ENCODE data around the gene ARGLU1. TPM values are rescaled to one million over a fixed set of nuclear protein-coding genes. Genes with fewer than 3 reads are reported as not detected.

Gene ARGLU1
- total RNA-seq, 1 experiment from 2014 or later, result 31.8 TPM

DNA sequence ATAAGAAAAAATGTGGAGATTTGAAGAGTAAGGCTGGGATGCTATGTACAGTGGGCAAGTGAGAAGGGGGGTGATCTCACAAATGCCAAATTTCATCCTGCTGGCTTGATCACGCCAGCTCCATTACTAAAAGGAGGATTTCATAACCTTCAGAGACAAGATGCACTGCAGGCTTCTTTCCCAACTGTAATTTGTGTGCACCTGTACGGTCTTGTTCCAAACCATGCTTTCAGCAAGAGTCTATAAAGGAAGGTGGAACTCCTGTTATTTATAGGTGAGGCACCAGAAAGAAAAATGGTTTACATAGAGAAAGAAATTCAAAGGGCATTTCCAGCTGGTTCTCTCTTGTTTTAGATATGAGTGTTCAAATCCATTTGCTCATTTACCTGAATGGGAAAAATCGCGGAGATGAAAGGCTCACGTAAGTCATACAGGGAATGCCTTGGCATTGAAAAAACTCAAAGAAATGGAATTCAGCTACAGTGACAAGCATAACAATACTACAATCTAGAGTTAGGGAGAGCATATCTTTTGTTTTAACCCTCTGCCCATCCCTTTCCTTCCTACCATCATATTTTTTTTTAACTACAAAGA, 45.7 kb downstream of the ARGLU1 start:
- Histone ChIP-seq H2AFZ (ENCODE audit: low read length) (no peak overlapping the region), H4K20me1 (ENCODE audit: low read length) (peaks cover 25% of the 10 kb centered on the region; the same call in 1 of the 2 replicates), H3K27ac (ENCODE audit: low read length) (peak overlapping the region; percentile 64), H3K4me3 (ENCODE audit: low read length) (peak overlapping the region; percentile 44; the same call in 1 of the 2 replicates), H3K79me2 (ENCODE audit: low read length) (peaks cover 98% of the 10 kb centered on the region), H3K4me2 (ENCODE audit: low read length) (peak overlapping the region; percentile 74), H3K9me2 (replicated peaks; ENCODE audit: low read length) (no peaks in the 10 kb centered on the region), H3K36me3 (ENCODE audit: low read depth, low read length) (0 out of 2 replicates have a peak, but pooled peaks cover 3% of the 10 kb centered on the region), H3K4me1 (ENCODE audit: insufficient read depth, low read length) (peaks cover 43% of the 10 kb centered on the region), H3K9ac (ENCODE audit: low read length) (no peak overlapping the region), H3F3A (ENCODE audit: low read length, unreplicated experiment) (no peaks in the 10 kb centered on the region), H3K9me3 (ENCODE audit: low read length) (no peaks in the 10 kb centered on the region), H3K27me3 (ENCODE audit: low read length) (no peaks in the 10 kb centered on the region)
- ChIA-PET POLR2A (ENCODE audit: unreplicated experiment) (no interaction called here), CTCF (no interaction called here)
- ATAC-seq (no peak), DNase-seq (no peak)
- intact Hi-C loops (cut with micrococcal nuclease), result no loop called here
- TF ChIP-seq, protein P1, sequence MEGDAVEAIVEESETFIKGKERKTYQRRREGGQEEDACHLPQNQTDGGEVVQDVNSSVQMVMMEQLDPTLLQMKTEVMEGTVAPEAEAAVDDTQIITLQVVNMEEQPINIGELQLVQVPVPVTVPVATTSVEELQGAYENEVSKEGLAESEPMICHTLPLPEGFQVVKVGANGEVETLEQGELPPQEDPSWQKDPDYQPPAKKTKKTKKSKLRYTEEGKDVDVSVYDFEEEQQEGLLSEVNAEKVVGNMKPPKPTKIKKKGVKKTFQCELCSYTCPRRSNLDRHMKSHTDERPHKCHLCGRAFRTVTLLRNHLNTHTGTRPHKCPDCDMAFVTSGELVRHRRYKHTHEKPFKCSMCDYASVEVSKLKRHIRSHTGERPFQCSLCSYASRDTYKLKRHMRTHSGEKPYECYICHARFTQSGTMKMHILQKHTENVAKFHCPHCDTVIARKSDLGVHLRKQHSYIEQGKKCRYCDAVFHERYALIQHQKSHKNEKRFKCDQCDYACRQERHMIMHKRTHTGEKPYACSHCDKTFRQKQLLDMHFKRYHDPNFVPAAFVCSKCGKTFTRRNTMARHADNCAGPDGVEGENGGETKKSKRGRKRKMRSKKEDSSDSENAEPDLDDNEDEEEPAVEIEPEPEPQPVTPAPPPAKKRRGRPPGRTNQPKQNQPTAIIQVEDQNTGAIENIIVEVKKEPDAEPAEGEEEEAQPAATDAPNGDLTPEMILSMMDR (conservative IDR thresholded peaks at IDR 0.05; ENCODE audit: low read depth, low read length), result no peak
- TF ChIP-seq EZH2phosphoT487 (IDR thresholded peaks at IDR 0.05; ENCODE audit: borderline replicate concordance, low read length), result no peak
- no peak for TF ChIP-seq EZH2 (IDR thresholded peaks at IDR 0.05; ENCODE audit: low read length, unreplicated experiment)
- BruUV-seq (replicated peaks), result no TSS peak

DNA sequence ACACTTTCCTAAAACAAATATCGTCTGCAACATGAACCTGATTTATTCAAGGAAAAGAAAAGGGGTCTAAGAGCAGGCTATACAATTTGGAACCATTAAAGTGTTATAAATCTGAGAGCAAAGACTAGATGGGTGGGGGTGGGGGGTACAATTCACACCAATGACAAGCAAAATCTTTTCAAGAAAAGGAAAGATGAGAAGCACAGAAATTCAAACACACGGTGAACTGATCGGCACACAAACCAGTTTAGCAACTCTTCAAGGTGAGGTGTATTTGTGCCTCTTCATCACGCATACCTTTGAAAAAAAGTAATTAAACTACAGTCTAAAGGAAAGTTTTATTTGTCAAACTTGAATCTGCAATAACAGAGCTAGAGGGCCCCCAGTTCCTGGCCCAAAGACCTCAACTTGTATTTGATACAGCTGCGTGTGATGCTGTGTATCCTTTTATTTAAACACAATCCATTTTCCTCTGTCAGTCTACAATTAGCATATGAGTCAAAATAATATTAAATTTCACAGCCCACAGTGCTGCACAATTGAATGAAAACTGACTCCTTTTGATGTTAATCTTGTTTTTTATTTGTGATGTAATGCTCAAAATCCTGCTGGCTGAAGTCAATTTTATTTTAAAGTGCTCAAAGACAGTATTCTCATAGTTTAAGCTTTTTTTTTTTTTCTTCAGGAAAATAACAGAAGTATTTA, 46.7 kb downstream of the ARGLU1 start:
- H3K27ac ChIP-seq (ENCODE audit: low read length), result peak overlapping the region; percentile 64
- TF ChIP-seq EZH2phosphoT487 (IDR thresholded peaks at IDR 0.05; ENCODE audit: borderline replicate concordance, low read length) (no peak), EZH2 (IDR thresholded peaks at IDR 0.05; ENCODE audit: low read length, unreplicated experiment) (no peak)
- TF ChIP-seq, protein P1 (conservative IDR thresholded peaks at IDR 0.05; ENCODE audit: low read depth, low read length), result no peak
- H3K9me2 ChIP-seq (replicated peaks; ENCODE audit: low read length), result no peaks in the 10 kb centered on the region
- ChIA-PET POLR2A (ENCODE audit: unreplicated experiment) (no interaction called here), CTCF (no interaction called here)
- intact Hi-C loops (cut with micrococcal nuclease), result loop anchor here (1.0 kb wide), 1 partner anchor 392 kb away; no protein-coding TSS in a partner anchor
- no peaks in the 10 kb centered on the region for H3F3A ChIP-seq (ENCODE audit: low read length, unreplicated experiment)
- H3K4me2 ChIP-seq (ENCODE audit: low read length), result peak overlapping the region; percentile 74
- no peak overlapping the region for H2AFZ ChIP-seq (ENCODE audit: low read length)
- H3K4me3 ChIP-seq (ENCODE audit: low read length), result peak overlapping the region; percentile 34
- H3K9ac ChIP-seq (ENCODE audit: low read length), result no peak overlapping the region
- no TSS peak for BruUV-seq (replicated peaks)
- peaks cover 25% of the 10 kb centered on the region; the same call in 1 of the 2 replicates for H4K20me1 ChIP-seq (ENCODE audit: low read length)
- H3K27me3 ChIP-seq (ENCODE audit: low read length), result no peaks in the 10 kb centered on the region
- ATAC-seq (peak; percentile 46), DNase-seq (peak; percentile 66)
- 0 out of 2 replicates have a peak, but pooled peaks cover 3% of the 10 kb centered on the region for H3K36me3 ChIP-seq (ENCODE audit: low read depth, low read length)
- peaks cover 98% of the 10 kb centered on the region for H3K79me2 ChIP-seq (ENCODE audit: low read length)
- peaks cover 43% of the 10 kb centered on the region for H3K4me1 ChIP-seq (ENCODE audit: insufficient read depth, low read length)
- no peaks in the 10 kb centered on the region for H3K9me3 ChIP-seq (ENCODE audit: low read length)

All from PC-3 (cell line).